ENCODE data around the gene PSME1.
A peak's percentile ranks its signal among the peaks of the same experiment; 100 is the strongest.

The PSME1 gene

DNA sequence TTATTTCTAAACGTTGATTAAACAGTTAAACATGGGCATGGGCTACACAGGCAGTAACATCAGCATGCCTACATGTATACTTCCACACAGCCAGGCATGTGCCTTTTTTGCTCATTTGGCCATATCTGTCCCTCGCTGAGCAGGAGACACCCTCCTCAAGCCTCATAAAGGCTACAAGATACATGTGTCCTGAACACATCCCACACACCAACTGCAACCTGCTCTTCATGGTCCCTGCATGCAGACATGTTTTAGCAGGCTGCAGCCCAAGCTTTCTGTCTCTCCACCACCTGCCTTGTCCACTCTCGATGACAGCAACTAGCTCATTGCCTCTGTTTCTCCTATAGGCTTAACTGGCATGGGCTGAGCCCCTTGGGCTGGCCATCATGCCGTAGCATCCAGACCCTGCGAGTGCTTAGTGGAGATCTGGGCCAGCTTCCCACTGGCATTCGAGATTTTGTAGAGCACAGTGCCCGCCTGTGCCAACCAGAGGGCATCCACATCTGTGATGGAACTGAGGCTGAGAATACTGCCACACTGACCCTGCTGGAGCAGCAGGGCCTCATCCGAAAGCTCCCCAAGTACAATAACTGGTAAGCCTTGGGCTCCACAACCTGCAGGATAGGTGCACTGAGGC, 39.3 kb upstream of the PSME1 start:
- H4K20me1 ChIP-seq (ENCODE audit: insufficient read depth, low read length): no peaks in the 10 kb centered on the region
- H3K79me2 ChIP-seq (ENCODE audit: insufficient read depth, low read length): peaks cover 22% of the 10 kb centered on the region
- peaks cover 39% of the 10 kb centered on the region for H3K36me3 ChIP-seq (ENCODE audit: insufficient read depth, low read length)
- TF ChIP-seq EZH2 (IDR thresholded peaks at IDR 0.05; ENCODE audit: borderline replicate concordance, low read depth, low read length, severe bottlenecking): no peak
- TF ChIP-seq, protein P1, sequence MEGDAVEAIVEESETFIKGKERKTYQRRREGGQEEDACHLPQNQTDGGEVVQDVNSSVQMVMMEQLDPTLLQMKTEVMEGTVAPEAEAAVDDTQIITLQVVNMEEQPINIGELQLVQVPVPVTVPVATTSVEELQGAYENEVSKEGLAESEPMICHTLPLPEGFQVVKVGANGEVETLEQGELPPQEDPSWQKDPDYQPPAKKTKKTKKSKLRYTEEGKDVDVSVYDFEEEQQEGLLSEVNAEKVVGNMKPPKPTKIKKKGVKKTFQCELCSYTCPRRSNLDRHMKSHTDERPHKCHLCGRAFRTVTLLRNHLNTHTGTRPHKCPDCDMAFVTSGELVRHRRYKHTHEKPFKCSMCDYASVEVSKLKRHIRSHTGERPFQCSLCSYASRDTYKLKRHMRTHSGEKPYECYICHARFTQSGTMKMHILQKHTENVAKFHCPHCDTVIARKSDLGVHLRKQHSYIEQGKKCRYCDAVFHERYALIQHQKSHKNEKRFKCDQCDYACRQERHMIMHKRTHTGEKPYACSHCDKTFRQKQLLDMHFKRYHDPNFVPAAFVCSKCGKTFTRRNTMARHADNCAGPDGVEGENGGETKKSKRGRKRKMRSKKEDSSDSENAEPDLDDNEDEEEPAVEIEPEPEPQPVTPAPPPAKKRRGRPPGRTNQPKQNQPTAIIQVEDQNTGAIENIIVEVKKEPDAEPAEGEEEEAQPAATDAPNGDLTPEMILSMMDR (IDR thresholded peaks at IDR 0.05; ENCODE audit: borderline replicate concordance, extremely low read depth, low read length, poor library complexity, severe bottlenecking): no peak
- H3K27me3 ChIP-seq (ENCODE audit: insufficient read depth, low read length, poor library complexity): no peaks in the 10 kb centered on the region
- DNase-seq (no peak), ATAC-seq (ENCODE audit: insufficient read depth, low read depth) (no peak)
- H2AFZ ChIP-seq (ENCODE audit: low read depth, low read length): no peak overlapping the region
- H3K4me1 ChIP-seq (ENCODE audit: insufficient read depth, low read length): peaks cover 24% of the 10 kb centered on the region
- peak overlapping the region; percentile 36; the same call in 1 of the 2 replicates for H3K4me2 ChIP-seq (ENCODE audit: insufficient read depth, low read length)
- no peaks in the 10 kb centered on the region for H3K9me3 ChIP-seq (ENCODE audit: insufficient read depth, low read length, severe bottlenecking)
- H3K9ac ChIP-seq (ENCODE audit: low read depth, low read length): no peak overlapping the region
- H3K27ac ChIP-seq (ENCODE audit: low read length): no peak overlapping the region
- no peak overlapping the region for H3K4me3 ChIP-seq (ENCODE audit: low read depth in 1 of 2, low read length in 2 of 2)

DNA sequence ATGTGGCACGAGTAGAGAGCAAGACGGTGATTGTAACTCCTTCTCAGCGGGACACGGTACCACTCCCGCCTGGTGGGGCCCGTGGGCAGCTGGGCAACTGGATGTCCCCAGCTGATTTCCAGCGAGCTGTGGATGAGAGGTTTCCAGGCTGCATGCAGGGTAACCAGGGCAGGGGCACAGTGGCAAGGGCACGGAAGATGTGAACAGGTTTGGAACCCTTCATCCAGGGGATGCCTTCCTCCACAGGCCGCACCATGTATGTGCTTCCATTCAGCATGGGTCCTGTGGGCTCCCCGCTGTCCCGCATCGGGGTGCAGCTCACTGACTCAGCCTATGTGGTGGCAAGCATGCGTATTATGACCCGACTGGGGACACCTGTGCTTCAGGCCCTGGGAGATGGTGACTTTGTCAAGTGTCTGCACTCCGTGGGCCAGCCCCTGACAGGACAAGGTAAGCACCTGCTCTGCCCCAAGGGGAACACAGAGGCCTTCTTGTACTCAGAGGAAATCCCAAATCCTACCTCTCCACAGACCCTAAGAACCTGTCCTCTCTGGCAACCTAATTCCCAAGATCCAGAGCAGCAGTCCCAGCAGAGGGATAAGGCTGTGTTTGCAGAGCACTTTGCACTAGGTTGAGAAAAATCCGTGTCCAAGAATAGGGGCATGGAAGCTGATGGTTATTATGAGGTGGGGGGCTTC, 37.6 kb upstream of the PSME1 start:
- H3K4me2 ChIP-seq (ENCODE audit: insufficient read depth, low read length): no peak overlapping the region
- H3K27ac ChIP-seq (ENCODE audit: low read length): no peak overlapping the region
- H4K20me1 ChIP-seq (ENCODE audit: insufficient read depth, low read length): no peaks in the 10 kb centered on the region
- H3K4me1 ChIP-seq (ENCODE audit: insufficient read depth, low read length): peaks cover 19% of the 10 kb centered on the region
- peaks cover 49% of the 10 kb centered on the region for H3K36me3 ChIP-seq (ENCODE audit: insufficient read depth, low read length)
- no peak for TF ChIP-seq EZH2 (IDR thresholded peaks at IDR 0.05; ENCODE audit: borderline replicate concordance, low read depth, low read length, severe bottlenecking)
- TF ChIP-seq, protein P1 (IDR thresholded peaks at IDR 0.05; ENCODE audit: borderline replicate concordance, extremely low read depth, low read length, poor library complexity, severe bottlenecking): no peak
- no peaks in the 10 kb centered on the region for H3K9me3 ChIP-seq (ENCODE audit: insufficient read depth, low read length, severe bottlenecking)
- no peak overlapping the region for H2AFZ ChIP-seq (ENCODE audit: low read depth, low read length)
- no peaks in the 10 kb centered on the region for H3K27me3 ChIP-seq (ENCODE audit: insufficient read depth, low read length, poor library complexity)
- peaks cover 22% of the 10 kb centered on the region for H3K79me2 ChIP-seq (ENCODE audit: insufficient read depth, low read length)
- DNase-seq: no peak
- no peak for ATAC-seq (ENCODE audit: insufficient read depth, low read depth)
- H3K4me3 ChIP-seq (ENCODE audit: low read depth in 1 of 2, low read length in 2 of 2): no peak overlapping the region
- H3K9ac ChIP-seq (ENCODE audit: low read depth, low read length): no peak overlapping the region

DNA sequence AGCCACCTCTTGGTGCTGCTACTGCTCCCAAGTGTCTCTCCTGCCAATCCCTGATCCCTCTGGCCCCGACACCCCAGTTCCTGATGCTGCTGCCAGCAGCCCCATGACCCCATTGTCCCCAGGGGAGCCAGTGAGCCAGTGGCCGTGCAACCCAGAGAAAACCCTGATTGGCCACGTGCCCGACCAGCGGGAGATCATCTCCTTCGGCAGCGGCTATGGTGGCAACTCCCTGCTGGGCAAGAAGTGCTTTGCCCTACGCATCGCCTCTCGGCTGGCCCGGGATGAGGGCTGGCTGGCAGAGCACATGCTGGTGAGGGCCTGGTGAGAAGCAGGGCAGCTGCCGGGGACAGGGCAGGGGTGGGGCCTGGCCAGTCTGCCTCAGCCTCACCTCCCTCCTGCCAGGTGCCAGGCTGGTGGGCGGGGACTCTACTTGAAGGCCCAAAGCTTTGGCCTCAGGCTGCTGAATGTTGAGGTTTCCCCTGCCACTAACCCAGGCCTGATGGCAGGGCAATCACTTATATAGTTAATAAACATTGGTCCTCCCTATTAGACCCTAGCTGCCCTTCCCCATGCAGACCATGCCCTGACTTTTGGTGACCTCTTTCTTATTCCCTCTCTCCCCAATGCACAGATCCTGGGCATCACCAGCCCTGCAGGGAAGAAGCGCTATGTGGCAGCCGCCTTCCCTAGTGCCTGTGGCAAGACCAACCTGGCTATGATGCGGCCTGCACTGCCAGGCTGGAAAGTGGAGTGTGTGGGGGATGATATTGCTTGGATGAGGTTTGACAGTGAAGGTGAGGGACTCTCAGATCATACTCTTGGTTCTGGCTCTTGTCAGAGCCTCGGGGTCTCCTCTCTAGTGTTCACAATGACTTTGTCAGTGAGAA, 36.8 kb upstream of the PSME1 start:
- TF ChIP-seq, protein P1 (IDR thresholded peaks at IDR 0.05; ENCODE audit: borderline replicate concordance, extremely low read depth, low read length, poor library complexity, severe bottlenecking): no peak
- TF ChIP-seq EZH2 (IDR thresholded peaks at IDR 0.05; ENCODE audit: borderline replicate concordance, low read depth, low read length, severe bottlenecking): no peak

More for the DNA sequence above, 36.8 kb upstream of the PSME1 start:
- H3K36me3 ChIP-seq (ENCODE audit: insufficient read depth, low read length): peaks cover 55% of the 10 kb centered on the region
- no peaks in the 10 kb centered on the region for H3K9me3 ChIP-seq (ENCODE audit: insufficient read depth, low read length, severe bottlenecking)
- no peak for DNase-seq
- H3K4me2 ChIP-seq (ENCODE audit: insufficient read depth, low read length): no peak overlapping the region
- no peak overlapping the region for H3K9ac ChIP-seq (ENCODE audit: low read depth, low read length)
- no peak overlapping the region for H3K27ac ChIP-seq (ENCODE audit: low read length)
- H3K27me3 ChIP-seq (ENCODE audit: insufficient read depth, low read length, poor library complexity): no peaks in the 10 kb centered on the region
- no peaks in the 10 kb centered on the region for H4K20me1 ChIP-seq (ENCODE audit: insufficient read depth, low read length)
- H2AFZ ChIP-seq (ENCODE audit: low read depth, low read length): no peak overlapping the region
- H3K79me2 ChIP-seq (ENCODE audit: insufficient read depth, low read length): peaks cover 22% of the 10 kb centered on the region
- no peak for ATAC-seq (ENCODE audit: insufficient read depth, low read depth)
- peaks cover 13% of the 10 kb centered on the region for H3K4me1 ChIP-seq (ENCODE audit: insufficient read depth, low read length)
- no peak overlapping the region for H3K4me3 ChIP-seq (ENCODE audit: low read depth in 1 of 2, low read length in 2 of 2)
